HG02852 (cell line): Measurements from ENCODE around the gene CFAP97.

Source experiments
- ATAC-seq: cut with Tn5 transposase; IDR thresholded peaks from one replicate; pipeline ENCODE4 v1.9.1; 2021; ENCODE audit warnings: mild to moderate bottlenecking, moderate library complexity; ENCODE audit not compliant: unreplicated experiment

CFAP97 gene

GRCh38 chr4:185110375-185110823 is 93.4 kb downstream of the CFAP97 start:
- ATAC-seq = no peak

DNA sequence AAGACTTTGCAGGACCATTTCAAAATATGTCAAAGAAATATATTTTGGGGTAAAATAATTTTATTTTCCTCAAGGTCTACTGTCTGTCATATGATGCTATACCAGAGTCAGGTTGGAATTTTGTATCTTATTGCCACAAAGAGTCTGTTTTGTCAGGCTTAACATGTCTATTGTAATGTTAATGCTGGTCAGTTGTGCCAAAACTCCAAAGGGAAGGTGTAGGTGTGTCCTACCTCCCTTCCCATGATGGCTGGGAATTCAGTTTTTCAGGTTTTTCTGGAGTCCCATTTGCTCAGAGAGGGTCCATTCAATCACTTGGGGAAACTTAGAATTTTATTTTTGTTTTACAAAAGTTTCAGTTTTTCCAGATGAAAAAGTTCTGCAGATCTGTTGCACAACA is 94.1 kb downstream of the CFAP97 start:
- ATAC-seq = no peak
